K562 (cell line): ENCODE measurements around the gene OGFR. TPM values are rescaled to one million over a fixed set of nuclear protein-coding genes. Genes with fewer than 3 reads are reported as not detected.
A peak's percentile ranks its signal among the peaks of the same experiment; 100 is the strongest.

Source experiments
- ATAC-seq: fragments of 200-7000 bp; cut with Tn5 transposase; 3 replicates; pipeline ENCODE4 v1.9.1; 2020; ENCODE audit warnings: moderate library complexity
- BruUV-seq: library from RNA; stranded (reverse); fragments of 400-500 nt; replicated peaks from 2 replicates; lab custom pipeline; 2021; lab: Mats Ljungman, UMichigan
- CTCF ChIA-PET: fragments of 300-600 bp; formaldehyde crosslinking; extraction: SDS; loops from one replicate; lab custom pipeline; 2021; ENCODE audit warnings: low intra/inter-chr PET ratio; lab: Yijun Ruan, JAX
- POLR2A ChIA-PET: fragments of 300-600, 350-650 bp; sonication (Branson Sonifier 250); formaldehyde crosslinking; extraction: SDS; loops from one replicate; lab custom pipeline; 2021; ENCODE audit warnings: antibody characterized with exemption, inconsistent platforms; lab: Yijun Ruan, JAX
- DNase-seq, 4 experiments: peaks; one replicate each; pipeline versions ENCODE4 v3.0.0 to v3.0.0-alpha.2; 2011 to 2018; ENCODE audit warnings: low spot score in 3 of 4, mixed read lengths in 3 of 4; ENCODE audit errors: extremely low read depth in 1 of 4
- FAIRE-seq: peaks from 2 replicates; lab custom pipeline; 2011; peaks lifted over from hg19 to GRCh38; lab: Jason Lieb, UNC
- H2AFZ ChIP-seq: 2 replicates; pipeline ENCODE4 v1.6.0; 2011; ENCODE audit warnings: low read depth, low read length, control low read depth, inconsistent platforms
- H3K27ac ChIP-seq: fragments of 200-600 bp; 3 replicates; pipeline ENCODE4 v1.8.0; 2011; ENCODE audit warnings: low read depth, mild to moderate bottlenecking, control low read depth, inconsistent platforms, low read length, moderate library complexity, mixed read lengths; ENCODE audit errors: extremely low read depth
- H3K27me3 ChIP-seq, 2 experiments: fragments of 300-600 bp in 1 of 2; 2 replicates in 1 of 2; 3 replicates in 1 of 2; pipeline versions ENCODE4 v1.6.0 to v1.8.0; 2011; ENCODE audit warnings: inconsistent platforms in 2 of 2, low read length in 2 of 2, mild to moderate bottlenecking in 1 of 2, mixed read lengths in 1 of 2, moderate library complexity in 1 of 2; ENCODE audit not compliant: control insufficient read depth in 2 of 2, insufficient read depth in 2 of 2
- H3K36me3 ChIP-seq: fragments of 300-600 bp; 3 replicates; pipeline ENCODE4 v1.8.0; 2011; ENCODE audit warnings: mild to moderate bottlenecking, low read length, inconsistent platforms; ENCODE audit not compliant: control insufficient read depth, insufficient read depth
- H3K4me1 ChIP-seq, 2 experiments: fragments of 200-600 bp in 1 of 2; replicated peaks in 1 of 2; 2 replicates in 1 of 2; 3 replicates in 1 of 2; pipeline versions ENCODE4 v1.5.1 to v1.8.0; 2011; ENCODE audit warnings: inconsistent platforms in 2 of 2, low read length in 2 of 2, mild to moderate bottlenecking in 1 of 2, mixed read lengths in 1 of 2, moderate library complexity in 1 of 2; ENCODE audit not compliant: control insufficient read depth in 2 of 2, insufficient read depth in 2 of 2
- H3K4me2 ChIP-seq: 2 replicates; pipeline ENCODE4 v1.6.1; 2011; ENCODE audit warnings: low read length, control low read depth, inconsistent platforms, mixed read lengths; ENCODE audit not compliant: insufficient read depth
- H3K4me3 ChIP-seq: fragments of 200-600 bp; sonication (generic), shearing (Covaris generic); 2 replicates; pipeline ENCODE4 v1.5.1; 2016; ENCODE audit warnings: control low read depth, inconsistent platforms
- H3K79me2 ChIP-seq: fragments of 200-600 bp; 3 replicates; pipeline ENCODE4 v1.8.0; 2011; ENCODE audit warnings: low read length, inconsistent platforms; ENCODE audit not compliant: control insufficient read depth, insufficient read depth
- H3K9ac ChIP-seq, 2 experiments: 2 replicates each; pipeline versions ENCODE4 v1.6.0 to v1.6.1; 2011; ENCODE audit warnings: low read depth in 2 of 2, low read length in 2 of 2, control low read depth in 1 of 2, inconsistent platforms in 1 of 2, mild to moderate bottlenecking in 1 of 2, mixed read lengths in 1 of 2; ENCODE audit not compliant: insufficient read depth in 1 of 2
- H3K9me1 ChIP-seq: one replicate; pipeline ENCODE4 v1.6.0; 2011; ENCODE audit warnings: inconsistent platforms, mild to moderate bottlenecking, low read length, moderate library complexity; ENCODE audit not compliant: control insufficient read depth, insufficient read depth
- H3K9me3 ChIP-seq: replicated peaks from 2 replicates; pipeline ENCODE4 v1.5.1; 2011; ENCODE audit warnings: low read depth, low read length, inconsistent platforms; ENCODE audit not compliant: control insufficient read depth, insufficient read depth
- H4K20me1 ChIP-seq: replicated peaks from 2 replicates; pipeline ENCODE4 v1.6.1; 2011; ENCODE audit warnings: low read length, inconsistent platforms, mixed read lengths; ENCODE audit not compliant: control insufficient read depth, insufficient read depth
- ARID2 ChIP-seq: fragments of 450-650 bp; IDR thresholded peaks from 2 replicates; pipeline ENCODE4 v1.6.1; 2017; ENCODE audit warnings: antibody characterized with exemption, mild to moderate bottlenecking
- BHLHE40 ChIP-seq: IDR thresholded peaks from 2 replicates; pipeline ENCODE4 v1.6.1; 2011; ENCODE audit warnings: low read length, improper control_type of control experiment
- NCOA2 ChIP-seq, 2 experiments: fragments of 450-650 bp; IDR thresholded peaks; 2 replicates each; pipeline ENCODE4 v1.6.1; 2018; ENCODE audit warnings: mild to moderate bottlenecking in 2 of 2, moderate library complexity in 1 of 2; ENCODE audit not compliant: partially characterized antibody in 2 of 2
- RB1 ChIP-seq: fragments of 450-650 bp; IDR thresholded peaks from 2 replicates; pipeline ENCODE4 v1.6.1; 2017; ENCODE audit warnings: low read depth, mild to moderate bottlenecking
- STAG1 ChIP-seq: sonication (generic); formaldehyde crosslinking; IDR thresholded peaks from 2 replicates; pipeline ENCODE4 v1.5.0; 2020; ENCODE audit warnings: missing genetic modification reagents, borderline replicate concordance
- U2AF1 ChIP-seq: fragments of 200-400 bp; formaldehyde crosslinking; optimal IDR thresholded peaks from 2 replicates; pipeline ENCODE3; 2017; ENCODE audit warnings: mild to moderate bottlenecking, low read depth, low read length, moderate library complexity
- ZBTB9 ChIP-seq: fragments of 450-650 bp; formaldehyde crosslinking; IDR thresholded peaks from 2 replicates; pipeline ENCODE4 v1.4.0; 2020; ENCODE audit warnings: mild to moderate bottlenecking, moderate library complexity
- ZNF445 ChIP-seq: fragments of 250-450 bp; sonication (Bioruptor Pico); IDR thresholded peaks from 2 replicates; pipeline ENCODE4 v1.4.0; 2020; ENCODE audit warnings: low read depth, mild to moderate bottlenecking, moderate library complexity
- ZNF583 ChIP-seq: fragments of 250-450 bp; sonication (Bioruptor Pico); IDR thresholded peaks from 2 replicates; pipeline ENCODE4 v1.4.0; 2020
- WGBS: fragments of 100-300 bp; shearing (Covaris generic); methylation state at CpG from one replicate; pipeline ENCODE4 v1.1.6; 2016; ENCODE audit warnings: low coverage, mixed read lengths; ENCODE audit not compliant: insufficient coverage; ENCODE audit errors: missing lambda C conversion rate; 5-methylcytosine and 5-hydroxymethylcytosine counted together
- in situ Hi-C: fragments of 300-500 bp; cut with MboI; formaldehyde crosslinking; loops from 4 replicates; pipeline ENCODE4 v1.15.0; 2018; ENCODE audit warnings: inconsistent platforms, mixed read lengths
- intact Hi-C: fragments of 100-400 bp; cut with micrococcal nuclease; formaldehyde crosslinking; loops from 2 replicates; pipeline ENCODE4 v1.14.2; 2022
- polyA plus RNA-seq, 8 experiments: library from polyadenylated mRNA; depleted of rRNA in 4 of 8; stranded (reverse) in 5 of 8; unstranded in 3 of 8; fragments of >200 nt; fragmentation: Nextera tagmentation in 2 of 8; fragmentation: Illumina TruSeq in 1 of 8; extraction: Ambion mirVana in 2 of 8; extraction: Trizol in 1 of 8; gene quantifications; 2 replicates each; pipeline versions ENCODE4 v1.2.1 to v1.2.3, GENCODE V29; 2011 to 2014; ENCODE audit warnings: inconsistent platforms in 1 of 8, missing spikeins in 1 of 8
- total RNA-seq, 7 experiments: library from RNA; depleted of rRNA in 6 of 7; stranded (reverse); fragments of >200 nt in 6 of 7; fragmentation: Illumina TruSeq in 2 of 7; extraction: Trizol in 2 of 7; gene quantifications; 2 replicates each; pipeline versions ENCODE4 v1.2.1 to v1.2.3, GENCODE V29; 2011 to 2021; ENCODE audit warnings: low replicate concordance in 1 of 7
- TF ChIP-seq, protein P1 (sequence below): fragments of 450-650 bp; IDR thresholded peaks from 2 replicates; pipeline ENCODE4 v1.6.1; 2016; ENCODE audit warnings: low read depth

The OGFR gene
- total and polyA plus RNA-seq, 9 of the 15 experiments (the other 6 are each of a cell fraction or from before 2014, with no cell fraction given): 0.39 to 56.3 (median 17.5) TPM

DNA sequence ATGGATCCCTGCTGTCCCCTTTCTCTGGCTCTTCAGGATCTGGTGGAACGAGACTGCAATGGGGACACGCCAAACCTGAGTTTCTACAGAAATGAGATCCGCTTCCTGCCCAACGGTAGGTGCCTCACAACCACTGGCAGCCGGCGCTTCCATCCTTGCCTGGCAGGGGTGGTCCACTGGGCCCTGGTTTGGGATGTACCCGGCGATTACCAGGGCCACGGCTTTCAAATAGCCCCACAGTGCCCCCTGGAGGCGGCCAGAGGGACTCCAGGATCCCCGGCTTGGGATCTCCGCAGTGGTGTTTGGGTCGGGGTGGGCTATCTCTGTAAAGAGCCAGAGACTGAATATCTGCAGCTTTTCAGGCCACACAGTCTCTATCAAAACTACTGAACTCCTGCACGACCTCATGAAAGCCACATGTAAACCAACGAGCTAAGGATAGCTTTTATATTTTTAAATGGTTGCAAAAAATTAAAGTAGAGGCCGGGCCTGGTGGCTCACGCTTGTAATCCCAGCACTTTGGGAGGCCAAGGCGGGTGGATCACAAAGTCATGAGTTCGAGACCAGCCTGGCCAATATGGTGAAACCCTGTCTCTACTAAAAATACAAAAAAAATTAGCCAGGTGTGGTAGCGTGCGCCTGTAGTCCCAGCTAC is 3.7 kb downstream of the OGFR start:
- Histone ChIP-seq H3K4me3 (no peak overlapping the region), H3K4me2 (no peak overlapping the region), H3K27me3 (no peaks in the 10 kb centered on the region), H3K4me1 (peaks cover 11 to 64% of the 10 kb centered on the region in 2 experiments), H3K36me3 (peaks cover 61% of the 10 kb centered on the region; the same call in 2 of the 3 replicates), H2AFZ (no peak overlapping the region), H4K20me1 (peaks cover 4% of the 10 kb centered on the region), H3K9ac (no peak overlapping the region; a peak in 1 of 4 replicates), H3K79me2 (peaks cover 25% of the 10 kb centered on the region), H3K9me3 (no peaks in the 10 kb centered on the region), H3K9me1 (no peaks in the 10 kb centered on the region), H3K27ac (no peak overlapping the region)
- ATAC-seq: peak; percentile 81
- no TSS peak for BruUV-seq
- intact Hi-C loops (loop anchor here (5.0 kb wide), 2 partner anchors 141 to 186 kb away; no protein-coding TSS in a partner anchor), in situ Hi-C loops (loop anchor here (10.0 kb wide), 1 partner anchor 314 kb away; no protein-coding TSS in a partner anchor)
- CTCF ChIA-PET: interaction anchor here (0.6 to 2.7 kb wide), 6 partner anchors 15 to 797 kb away, joined by 3 to 21 read pairs (median 4); no protein-coding TSS in a partner anchor
- peak; percentile 66 to 81 (median 72) for DNase-seq
- 31% methylated on average over 21 of the region's 21 CpGs for WGBS
- FAIRE-seq: peak; percentile 88
- POLR2A ChIA-PET: interaction anchor here (0.7 to 1.7 kb wide), 4 partner anchors 10 to 46 kb away, joined by 3 to 6 read pairs (median 4); no protein-coding TSS in a partner anchor
- TF ChIP-seq ZNF583 (CRISPR knock-in tag) (no peak), ARID2 (peak; percentile 70), ZNF445 (CRISPR knock-in tag) (no peak), RB1 (peak; percentile 38; the same call in 1 of the 2 replicates), ZBTB9 (no peak), U2AF1 (no peak), STAG1 (CRISPR knock-in tag) (peak; percentile 51; the same call in 1 of the 2 replicates), BHLHE40 (no peak), NCOA2 (IDR thresholded peaks at IDR 0.05; ENCODE audit: partially characterized antibody in 2 of 2) (no peak)
- TF ChIP-seq, protein P1, sequence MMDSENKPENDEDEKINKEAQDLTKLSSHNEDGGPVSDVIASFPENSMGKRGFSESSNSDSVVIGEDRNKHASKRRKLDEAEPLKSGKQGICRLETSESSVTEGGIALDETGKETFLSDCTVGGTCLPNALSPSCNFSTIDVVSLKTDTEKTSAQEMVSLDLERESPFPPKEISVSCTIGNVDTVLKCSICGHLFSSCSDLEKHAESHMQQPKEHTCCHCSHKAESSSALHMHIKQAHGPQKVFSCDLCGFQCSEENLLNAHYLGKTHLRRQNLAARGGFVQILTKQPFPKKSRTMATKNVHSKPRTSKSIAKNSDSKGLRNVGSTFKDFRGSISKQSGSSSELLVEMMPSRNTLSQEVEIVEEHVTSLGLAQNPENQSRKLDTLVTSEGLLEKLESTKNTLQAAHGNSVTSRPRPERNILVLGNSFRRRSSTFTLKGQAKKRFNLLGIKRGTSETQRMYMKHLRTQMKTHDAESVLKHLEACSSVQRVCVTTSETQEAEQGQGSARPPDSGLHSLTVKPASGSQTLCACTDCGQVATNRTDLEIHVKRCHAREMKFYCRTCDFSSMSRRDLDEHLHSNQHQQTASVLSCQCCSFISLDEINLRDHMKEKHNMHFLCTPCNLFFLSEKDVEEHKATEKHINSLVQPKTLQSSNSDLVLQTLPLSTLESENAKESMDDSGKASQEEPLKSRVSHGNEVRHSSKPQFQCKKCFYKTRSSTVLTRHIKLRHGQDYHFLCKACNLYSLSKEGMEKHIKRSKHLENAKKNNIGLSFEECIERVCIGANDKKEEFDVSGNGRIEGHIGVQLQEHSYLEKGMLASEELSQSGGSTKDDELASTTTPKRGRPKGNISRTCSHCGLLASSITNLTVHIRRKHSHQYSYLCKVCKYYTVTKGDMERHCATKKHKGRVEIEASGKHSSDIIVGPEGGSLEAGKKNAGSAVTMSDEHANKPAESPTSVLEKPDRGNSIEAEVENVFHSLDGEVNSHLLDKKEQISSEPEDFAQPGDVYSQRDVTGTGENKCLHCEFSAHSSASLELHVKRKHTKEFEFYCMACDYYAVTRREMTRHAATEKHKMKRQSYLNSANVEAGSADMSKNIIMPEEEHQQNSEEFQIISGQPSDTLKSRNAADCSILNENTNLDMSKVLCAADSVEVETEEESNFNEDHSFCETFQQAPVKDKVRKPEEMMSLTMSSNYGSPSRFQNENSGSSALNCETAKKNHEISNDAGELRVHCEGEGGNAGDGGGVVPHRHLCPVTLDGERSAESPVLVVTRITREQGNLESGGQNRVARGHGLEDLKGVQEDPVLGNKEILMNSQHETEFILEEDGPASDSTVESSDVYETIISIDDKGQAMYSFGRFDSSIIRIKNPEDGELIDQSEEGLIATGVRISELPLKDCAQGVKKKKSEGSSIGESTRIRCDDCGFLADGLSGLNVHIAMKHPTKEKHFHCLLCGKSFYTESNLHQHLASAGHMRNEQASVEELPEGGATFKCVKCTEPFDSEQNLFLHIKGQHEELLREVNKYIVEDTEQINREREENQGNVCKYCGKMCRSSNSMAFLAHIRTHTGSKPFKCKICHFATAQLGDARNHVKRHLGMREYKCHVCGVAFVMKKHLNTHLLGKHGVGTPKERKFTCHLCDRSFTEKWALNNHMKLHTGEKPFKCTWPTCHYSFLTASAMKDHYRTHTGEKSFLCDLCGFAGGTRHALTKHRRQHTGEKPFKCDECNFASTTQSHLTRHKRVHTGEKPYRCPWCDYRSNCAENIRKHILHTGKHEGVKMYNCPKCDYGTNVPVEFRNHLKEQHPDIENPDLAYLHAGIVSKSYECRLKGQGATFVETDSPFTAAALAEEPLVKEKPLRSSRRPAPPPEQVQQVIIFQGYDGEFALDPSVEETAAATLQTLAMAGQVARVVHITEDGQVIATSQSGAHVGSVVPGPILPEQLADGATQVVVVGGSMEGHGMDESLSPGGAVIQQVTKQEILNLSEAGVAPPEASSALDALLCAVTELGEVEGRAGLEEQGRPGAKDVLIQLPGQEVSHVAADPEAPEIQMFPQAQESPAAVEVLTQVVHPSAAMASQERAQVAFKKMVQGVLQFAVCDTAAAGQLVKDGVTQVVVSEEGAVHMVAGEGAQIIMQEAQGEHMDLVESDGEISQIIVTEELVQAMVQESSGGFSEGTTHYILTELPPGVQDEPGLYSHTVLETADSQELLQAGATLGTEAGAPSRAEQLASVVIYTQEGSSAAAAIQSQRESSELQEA: no peak
